GM23338 (cell line): Measurements from ENCODE around the gene ZFHX3. TPM values are rescaled to one million over a fixed set of nuclear protein-coding genes. Genes with fewer than 3 reads are reported as not detected.

ENCODE experiments used
- ATAC-seq: fragments of 200-7000 bp; cut with Tn5 transposase; 3 replicates; pipeline ENCODE4 v1.9.1; 2020
- DNase-seq: peaks from one replicate; pipeline ENCODE4 v3.0.0-alpha.2; 2015; ENCODE audit warnings: low spot score
- H2AFZ ChIP-seq: fragments of 200-600 bp; sonication (generic); 2 replicates; pipeline ENCODE4 v1.8.0; 2016; ENCODE audit warnings: antibody characterized with exemption, mild to moderate bottlenecking, moderate library complexity
- H3F3A ChIP-seq: fragments of 200-600 bp; sonication (generic); replicated peaks from 2 replicates; pipeline ENCODE4 v1.8.0; 2017; ENCODE audit warnings: antibody characterized with exemption, mixed run types, low read depth
- H3K27ac ChIP-seq: fragments of 200-600 bp; sonication (generic); 2 replicates; pipeline ENCODE4 v1.6.1; 2016; ENCODE audit warnings: low read depth
- H3K27me3 ChIP-seq: fragments of 200-600 bp; sonication (generic); 2 replicates; pipeline ENCODE4 v1.8.0; 2016; ENCODE audit warnings: mild to moderate bottlenecking, mixed run types, moderate library complexity; ENCODE audit not compliant: insufficient read depth
- H3K36me3 ChIP-seq: fragments of 200-600 bp; sonication (generic); 2 replicates; pipeline ENCODE4 v1.8.0; 2016; ENCODE audit warnings: mild to moderate bottlenecking; ENCODE audit not compliant: insufficient read depth
- H3K4me1 ChIP-seq: fragments of 200-600 bp; sonication (generic); 2 replicates; pipeline ENCODE4 v1.8.0; 2016; ENCODE audit warnings: mild to moderate bottlenecking, moderate library complexity; ENCODE audit not compliant: insufficient read depth
- H3K4me2 ChIP-seq: fragments of 200-600 bp; sonication (generic); 2 replicates; pipeline ENCODE4 v1.7.1; 2017; ENCODE audit warnings: mixed run types
- H3K4me3 ChIP-seq: fragments of 200-600 bp; sonication (generic); 2 replicates; pipeline ENCODE4 v1.6.1; 2016; ENCODE audit warnings: mixed run types
- H3K79me2 ChIP-seq: fragments of 200-600 bp; sonication (generic); replicated peaks from 2 replicates; pipeline ENCODE4 v1.8.0; 2017; ENCODE audit warnings: mild to moderate bottlenecking; ENCODE audit not compliant: insufficient read depth
- H3K9me2 ChIP-seq: fragments of 200-600 bp; sonication (generic); 2 replicates; pipeline ENCODE4 v1.8.0; 2017; ENCODE audit not compliant: insufficient read depth
- H4K20me1 ChIP-seq: fragments of 200-600 bp; sonication (generic); replicated peaks from 2 replicates; pipeline ENCODE4 v1.8.0; 2017; ENCODE audit warnings: mild to moderate bottlenecking; ENCODE audit not compliant: insufficient read depth
- H3K27ac Mint-ChIP-seq: 2 replicates; pipeline ENCODE4 v1.8.0; 2020; ENCODE audit warnings: inconsistent platforms, mild to moderate bottlenecking, moderate library complexity, mixed read lengths
- H3K27me3 Mint-ChIP-seq: 3 replicates; pipeline ENCODE4 v1.8.0; 2022; ENCODE audit warnings: low read depth, mild to moderate bottlenecking, moderate library complexity, mixed read lengths, inconsistent platforms; ENCODE audit not compliant: insufficient read depth, poor library complexity
- H3K36me3 Mint-ChIP-seq: 3 replicates; pipeline ENCODE4 v1.8.0; 2021; ENCODE audit warnings: low read depth, mild to moderate bottlenecking, inconsistent platforms, moderate library complexity, mixed read lengths
- H3K4me1 Mint-ChIP-seq: 3 replicates; pipeline ENCODE4 v1.8.0; 2020; ENCODE audit warnings: mild to moderate bottlenecking, inconsistent platforms, mixed read lengths
- H3K4me3 Mint-ChIP-seq: 3 replicates; pipeline ENCODE4 v1.8.0; 2021; ENCODE audit warnings: moderate library complexity, mild to moderate bottlenecking, inconsistent platforms, mixed read lengths
- H3K9me3 Mint-ChIP-seq: 3 replicates; pipeline ENCODE4 v1.8.0; 2020; ENCODE audit warnings: moderate library complexity, mild to moderate bottlenecking, inconsistent platforms, mixed read lengths
- CREB1 ChIP-seq: fragments of 250-450 bp; sonication (Bioruptor Pico); IDR thresholded peaks from 2 replicates; pipeline ENCODE4 v1.5.0; 2020; ENCODE audit warnings: low read depth, mild to moderate bottlenecking, moderate library complexity
- EZH2 ChIP-seq: fragments of 200-600 bp; sonication (generic); IDR thresholded peaks from one replicate; pipeline ENCODE4 v1.8.0; 2017; ENCODE audit warnings: antibody characterized with exemption, mild to moderate bottlenecking, low read depth; ENCODE audit not compliant: unreplicated experiment
- EZH2phosphoT487 ChIP-seq: fragments of 200-600 bp; sonication (generic); IDR thresholded peaks from one replicate; pipeline ENCODE4 v1.8.1; 2018; ENCODE audit warnings: antibody characterized with exemption; ENCODE audit not compliant: unreplicated experiment
- JUNB ChIP-seq: IDR thresholded peaks from one replicate; pipeline ENCODE4 v1.6.1; 2016; ENCODE audit warnings: antibody characterized with exemption; ENCODE audit not compliant: unreplicated experiment
- NANOG ChIP-seq: IDR thresholded peaks from 2 replicates; pipeline ENCODE4 v1.6.1; 2016; ENCODE audit warnings: antibody characterized with exemption, borderline replicate concordance
- POLR2AphosphoS5 ChIP-seq: IDR thresholded peaks from 2 replicates; pipeline ENCODE4 v1.6.1; 2016; ENCODE audit warnings: antibody characterized with exemption, low read depth
- STAT1 ChIP-seq: IDR thresholded peaks from one replicate; pipeline ENCODE4 v1.6.1; 2016; ENCODE audit warnings: antibody characterized with exemption; ENCODE audit not compliant: unreplicated experiment
- ZNF114 ChIP-seq: fragments of 250-450 bp; sonication (Bioruptor Pico); IDR thresholded peaks from 2 replicates; pipeline ENCODE4 v1.5.0; 2020; ENCODE audit warnings: mild to moderate bottlenecking, moderate library complexity
- ZNF331 ChIP-seq: fragments of 250-450 bp; sonication (Bioruptor Pico); IDR thresholded peaks from 2 replicates; pipeline ENCODE4 v1.5.0; 2020; ENCODE audit warnings: low read depth, mild to moderate bottlenecking, moderate library complexity
- polyA plus RNA-seq: library from polyadenylated mRNA; unstranded; fragments of >200 nt; fragmentation: Nextera tagmentation; extraction: Ambion mirVana; gene quantifications from 2 replicates; pipeline ENCODE4 v1.2.1, GENCODE V29; 2016
- total RNA-seq: library from RNA; depleted of rRNA; stranded (reverse); fragments of >200 nt; shearing (Covaris generic); gene quantifications from 2 replicates; pipeline ENCODE4 v1.2.3, GENCODE V29; 2014
- TF ChIP-seq, protein P1 (sequence below), 2 experiments: fragments of 200-600 bp in 1 of 2; sonication (generic) in 1 of 2; conservative IDR thresholded peaks; 2 replicates each; pipeline versions ENCODE4 v1.5.1 to v1.6.1; 2016 to 2017; ENCODE audit warnings: antibody characterized with exemption in 2 of 2, low read depth in 2 of 2, mild to moderate bottlenecking in 2 of 2, moderate library complexity in 1 of 2
- TF ChIP-seq, protein P2 (sequence below): IDR thresholded peaks from 2 replicates; pipeline ENCODE4 v1.6.1; 2016; ENCODE audit warnings: antibody characterized with exemption
- TF ChIP-seq, protein P3 (sequence below): fragments of 250-450 bp; sonication (Bioruptor Pico); IDR thresholded peaks from 2 replicates; pipeline ENCODE4 v1.5.0; 2020; ENCODE audit warnings: mild to moderate bottlenecking, moderate library complexity
- TF ChIP-seq, protein P4 (sequence below): IDR thresholded peaks from one replicate; pipeline ENCODE4 v1.6.1; 2018; ENCODE audit warnings: antibody characterized with exemption; ENCODE audit not compliant: unreplicated experiment

The ZFHX3 gene
- total and polyA plus RNA-seq, 2 experiments from 2014 or later = 1.0 to 1.5 TPM

DNA sequence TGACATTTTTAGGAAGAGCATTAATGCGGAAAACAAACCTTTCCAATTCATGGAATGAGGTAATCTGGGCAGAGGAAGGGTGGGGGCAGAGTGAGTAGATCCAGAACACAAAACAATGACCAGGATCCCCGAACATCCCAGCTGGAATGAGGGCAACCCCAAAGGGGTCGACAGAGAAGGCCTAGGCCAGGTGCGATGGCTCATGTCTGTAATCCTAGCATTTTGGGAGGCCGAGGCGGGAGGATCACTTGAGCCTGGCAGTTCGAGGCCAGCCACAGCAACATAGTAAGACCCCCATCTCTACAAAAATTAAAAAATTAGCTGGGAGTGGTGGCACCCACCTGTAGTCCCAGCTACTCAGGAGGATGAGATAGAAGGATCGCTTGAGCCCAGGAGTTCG is 64.7 kb downstream of the ZFHX3 start:
- H3K9me3 Mint-ChIP-seq = no peaks in the 10 kb centered on the region
- no peak overlapping the region for H3K4me2 ChIP-seq
- no peak overlapping the region for H3K27ac ChIP-seq
- ATAC-seq (no peak), DNase-seq (no peak)
- H4K20me1 ChIP-seq = no peaks in the 10 kb centered on the region
- H3K27me3 Mint-ChIP-seq = peaks cover 10% of the 10 kb centered on the region
- no peaks in the 10 kb centered on the region for H3K36me3 Mint-ChIP-seq
- peaks cover 4% of the 10 kb centered on the region; the same call in 1 of the 3 replicates for H3K4me1 Mint-ChIP-seq
- H3K4me3 ChIP-seq = no peak overlapping the region
- TF ChIP-seq STAT1 (no peak), EZH2 (no peak), POLR2AphosphoS5 (no peak), ZNF114 (CRISPR knock-in tag) (no peak), EZH2phosphoT487 (no peak), JUNB (no peak), CREB1 (CRISPR knock-in tag) (no peak), ZNF331 (CRISPR knock-in tag) (no peak), NANOG (no peak)
- TF ChIP-seq, protein P1, sequence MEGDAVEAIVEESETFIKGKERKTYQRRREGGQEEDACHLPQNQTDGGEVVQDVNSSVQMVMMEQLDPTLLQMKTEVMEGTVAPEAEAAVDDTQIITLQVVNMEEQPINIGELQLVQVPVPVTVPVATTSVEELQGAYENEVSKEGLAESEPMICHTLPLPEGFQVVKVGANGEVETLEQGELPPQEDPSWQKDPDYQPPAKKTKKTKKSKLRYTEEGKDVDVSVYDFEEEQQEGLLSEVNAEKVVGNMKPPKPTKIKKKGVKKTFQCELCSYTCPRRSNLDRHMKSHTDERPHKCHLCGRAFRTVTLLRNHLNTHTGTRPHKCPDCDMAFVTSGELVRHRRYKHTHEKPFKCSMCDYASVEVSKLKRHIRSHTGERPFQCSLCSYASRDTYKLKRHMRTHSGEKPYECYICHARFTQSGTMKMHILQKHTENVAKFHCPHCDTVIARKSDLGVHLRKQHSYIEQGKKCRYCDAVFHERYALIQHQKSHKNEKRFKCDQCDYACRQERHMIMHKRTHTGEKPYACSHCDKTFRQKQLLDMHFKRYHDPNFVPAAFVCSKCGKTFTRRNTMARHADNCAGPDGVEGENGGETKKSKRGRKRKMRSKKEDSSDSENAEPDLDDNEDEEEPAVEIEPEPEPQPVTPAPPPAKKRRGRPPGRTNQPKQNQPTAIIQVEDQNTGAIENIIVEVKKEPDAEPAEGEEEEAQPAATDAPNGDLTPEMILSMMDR (conservative IDR thresholded peaks at IDR 0.05; ENCODE audit: low read depth in 2 of 2) = no peak
- TF ChIP-seq, protein P2, sequence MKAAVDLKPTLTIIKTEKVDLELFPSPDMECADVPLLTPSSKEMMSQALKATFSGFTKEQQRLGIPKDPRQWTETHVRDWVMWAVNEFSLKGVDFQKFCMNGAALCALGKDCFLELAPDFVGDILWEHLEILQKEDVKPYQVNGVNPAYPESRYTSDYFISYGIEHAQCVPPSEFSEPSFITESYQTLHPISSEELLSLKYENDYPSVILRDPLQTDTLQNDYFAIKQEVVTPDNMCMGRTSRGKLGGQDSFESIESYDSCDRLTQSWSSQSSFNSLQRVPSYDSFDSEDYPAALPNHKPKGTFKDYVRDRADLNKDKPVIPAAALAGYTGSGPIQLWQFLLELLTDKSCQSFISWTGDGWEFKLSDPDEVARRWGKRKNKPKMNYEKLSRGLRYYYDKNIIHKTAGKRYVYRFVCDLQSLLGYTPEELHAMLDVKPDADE = no peak
- TF ChIP-seq, protein P3, sequence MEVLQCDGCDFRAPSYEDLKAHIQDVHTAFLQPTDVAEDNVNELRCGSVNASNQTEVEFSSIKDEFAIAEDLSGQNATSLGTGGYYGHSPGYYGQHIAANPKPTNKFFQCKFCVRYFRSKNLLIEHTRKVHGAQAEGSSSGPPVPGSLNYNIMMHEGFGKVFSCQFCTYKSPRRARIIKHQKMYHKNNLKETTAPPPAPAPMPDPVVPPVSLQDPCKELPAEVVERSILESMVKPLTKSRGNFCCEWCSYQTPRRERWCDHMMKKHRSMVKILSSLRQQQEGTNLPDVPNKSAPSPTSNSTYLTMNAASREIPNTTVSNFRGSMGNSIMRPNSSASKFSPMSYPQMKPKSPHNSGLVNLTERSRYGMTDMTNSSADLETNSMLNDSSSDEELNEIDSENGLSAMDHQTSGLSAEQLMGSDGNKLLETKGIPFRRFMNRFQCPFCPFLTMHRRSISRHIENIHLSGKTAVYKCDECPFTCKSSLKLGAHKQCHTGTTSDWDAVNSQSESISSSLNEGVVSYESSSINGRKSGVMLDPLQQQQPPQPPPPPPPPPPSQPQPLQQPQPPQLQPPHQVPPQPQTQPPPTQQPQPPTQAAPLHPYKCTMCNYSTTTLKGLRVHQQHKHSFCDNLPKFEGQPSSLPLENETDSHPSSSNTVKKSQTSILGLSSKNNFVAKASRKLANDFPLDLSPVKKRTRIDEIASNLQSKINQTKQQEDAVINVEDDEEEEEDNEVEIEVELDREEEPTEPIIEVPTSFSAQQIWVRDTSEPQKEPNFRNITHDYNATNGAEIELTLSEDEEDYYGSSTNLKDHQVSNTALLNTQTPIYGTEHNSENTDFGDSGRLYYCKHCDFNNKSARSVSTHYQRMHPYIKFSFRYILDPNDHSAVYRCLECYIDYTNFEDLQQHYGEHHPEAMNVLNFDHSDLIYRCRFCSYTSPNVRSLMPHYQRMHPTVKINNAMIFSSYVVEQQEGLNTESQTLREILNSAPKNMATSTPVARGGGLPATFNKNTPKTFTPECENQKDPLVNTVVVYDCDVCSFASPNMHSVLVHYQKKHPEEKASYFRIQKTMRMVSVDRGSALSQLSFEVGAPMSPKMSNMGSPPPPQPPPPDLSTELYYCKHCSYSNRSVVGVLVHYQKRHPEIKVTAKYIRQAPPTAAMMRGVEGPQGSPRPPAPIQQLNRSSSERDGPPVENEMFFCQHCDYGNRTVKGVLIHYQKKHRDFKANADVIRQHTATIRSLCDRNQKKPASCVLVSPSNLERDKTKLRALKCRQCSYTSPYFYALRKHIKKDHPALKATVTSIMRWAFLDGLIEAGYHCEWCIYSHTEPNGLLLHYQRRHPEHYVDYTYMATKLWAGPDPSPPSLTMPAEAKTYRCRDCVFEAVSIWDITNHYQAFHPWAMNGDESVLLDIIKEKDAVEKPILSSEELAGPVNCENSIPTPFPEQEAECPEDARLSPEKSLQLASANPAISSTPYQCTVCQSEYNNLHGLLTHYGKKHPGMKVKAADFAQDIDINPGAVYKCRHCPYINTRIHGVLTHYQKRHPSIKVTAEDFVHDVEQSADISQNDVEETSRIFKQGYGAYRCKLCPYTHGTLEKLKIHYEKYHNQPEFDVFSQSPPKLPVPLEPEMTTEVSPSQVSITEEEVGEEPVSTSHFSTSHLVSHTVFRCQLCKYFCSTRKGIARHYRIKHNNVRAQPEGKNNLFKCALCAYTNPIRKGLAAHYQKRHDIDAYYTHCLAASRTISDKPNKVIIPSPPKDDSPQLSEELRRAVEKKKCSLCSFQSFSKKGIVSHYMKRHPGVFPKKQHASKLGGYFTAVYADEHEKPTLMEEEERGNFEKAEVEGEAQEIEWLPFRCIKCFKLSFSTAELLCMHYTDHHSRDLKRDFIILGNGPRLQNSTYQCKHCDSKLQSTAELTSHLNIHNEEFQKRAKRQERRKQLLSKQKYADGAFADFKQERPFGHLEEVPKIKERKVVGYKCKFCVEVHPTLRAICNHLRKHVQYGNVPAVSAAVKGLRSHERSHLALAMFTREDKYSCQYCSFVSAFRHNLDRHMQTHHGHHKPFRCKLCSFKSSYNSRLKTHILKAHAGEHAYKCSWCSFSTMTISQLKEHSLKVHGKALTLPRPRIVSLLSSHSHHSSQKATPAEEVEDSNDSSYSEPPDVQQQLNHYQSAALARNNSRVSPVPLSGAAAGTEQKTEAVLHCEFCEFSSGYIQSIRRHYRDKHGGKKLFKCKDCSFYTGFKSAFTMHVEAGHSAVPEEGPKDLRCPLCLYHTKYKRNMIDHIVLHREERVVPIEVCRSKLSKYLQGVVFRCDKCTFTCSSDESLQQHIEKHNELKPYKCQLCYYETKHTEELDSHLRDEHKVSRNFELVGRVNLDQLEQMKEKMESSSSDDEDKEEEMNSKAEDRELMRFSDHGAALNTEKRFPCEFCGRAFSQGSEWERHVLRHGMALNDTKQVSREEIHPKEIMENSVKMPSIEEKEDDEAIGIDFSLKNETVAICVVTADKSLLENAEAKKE = no peak
- TF ChIP-seq, protein P4, sequence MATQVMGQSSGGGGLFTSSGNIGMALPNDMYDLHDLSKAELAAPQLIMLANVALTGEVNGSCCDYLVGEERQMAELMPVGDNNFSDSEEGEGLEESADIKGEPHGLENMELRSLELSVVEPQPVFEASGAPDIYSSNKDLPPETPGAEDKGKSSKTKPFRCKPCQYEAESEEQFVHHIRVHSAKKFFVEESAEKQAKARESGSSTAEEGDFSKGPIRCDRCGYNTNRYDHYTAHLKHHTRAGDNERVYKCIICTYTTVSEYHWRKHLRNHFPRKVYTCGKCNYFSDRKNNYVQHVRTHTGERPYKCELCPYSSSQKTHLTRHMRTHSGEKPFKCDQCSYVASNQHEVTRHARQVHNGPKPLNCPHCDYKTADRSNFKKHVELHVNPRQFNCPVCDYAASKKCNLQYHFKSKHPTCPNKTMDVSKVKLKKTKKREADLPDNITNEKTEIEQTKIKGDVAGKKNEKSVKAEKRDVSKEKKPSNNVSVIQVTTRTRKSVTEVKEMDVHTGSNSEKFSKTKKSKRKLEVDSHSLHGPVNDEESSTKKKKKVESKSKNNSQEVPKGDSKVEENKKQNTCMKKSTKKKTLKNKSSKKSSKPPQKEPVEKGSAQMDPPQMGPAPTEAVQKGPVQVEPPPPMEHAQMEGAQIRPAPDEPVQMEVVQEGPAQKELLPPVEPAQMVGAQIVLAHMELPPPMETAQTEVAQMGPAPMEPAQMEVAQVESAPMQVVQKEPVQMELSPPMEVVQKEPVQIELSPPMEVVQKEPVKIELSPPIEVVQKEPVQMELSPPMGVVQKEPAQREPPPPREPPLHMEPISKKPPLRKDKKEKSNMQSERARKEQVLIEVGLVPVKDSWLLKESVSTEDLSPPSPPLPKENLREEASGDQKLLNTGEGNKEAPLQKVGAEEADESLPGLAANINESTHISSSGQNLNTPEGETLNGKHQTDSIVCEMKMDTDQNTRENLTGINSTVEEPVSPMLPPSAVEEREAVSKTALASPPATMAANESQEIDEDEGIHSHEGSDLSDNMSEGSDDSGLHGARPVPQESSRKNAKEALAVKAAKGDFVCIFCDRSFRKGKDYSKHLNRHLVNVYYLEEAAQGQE = no peak
- no peaks in the 10 kb centered on the region for H3F3A ChIP-seq
- H3K4me1 ChIP-seq = peaks cover 4% of the 10 kb centered on the region; the same call in 1 of the 2 replicates
- no peak overlapping the region for H2AFZ ChIP-seq
- no peaks in the 10 kb centered on the region for H3K36me3 ChIP-seq
- no peak overlapping the region for H3K27ac Mint-ChIP-seq
- no peak overlapping the region for H3K4me3 Mint-ChIP-seq
- H3K79me2 ChIP-seq = no peaks in the 10 kb centered on the region
- H3K27me3 ChIP-seq = no peaks in the 10 kb centered on the region
- H3K9me2 ChIP-seq = 0 out of 2 replicates have a peak, but pooled peaks cover 6% of the 10 kb centered on the region
